ENCODE results near the gene ZNF474.
"Not testable (repeated sequence)": the region's sequence is repeated elsewhere in the genome, so short reads cannot be mapped to it uniquely, and the experiment has no call there.

Gene ZNF474

GRCh38 chr5:122129306-122129705 lies at the start of gene ZNF474:
ZNF474 (plus strand) TSS chr5:122129546; CDS start chr5:122151991, 22,445 bp downstream.
- no peak for DNase-seq

GRCh38 chr5:122081541-122081940 lies 47.8 kb upstream of the ZNF474 start:
- no peak for DNase-seq

GRCh38 chr5:122083535-122083934 lies 45.8 kb upstream of the ZNF474 start:
- DNase-seq, result no peak

DNA sequence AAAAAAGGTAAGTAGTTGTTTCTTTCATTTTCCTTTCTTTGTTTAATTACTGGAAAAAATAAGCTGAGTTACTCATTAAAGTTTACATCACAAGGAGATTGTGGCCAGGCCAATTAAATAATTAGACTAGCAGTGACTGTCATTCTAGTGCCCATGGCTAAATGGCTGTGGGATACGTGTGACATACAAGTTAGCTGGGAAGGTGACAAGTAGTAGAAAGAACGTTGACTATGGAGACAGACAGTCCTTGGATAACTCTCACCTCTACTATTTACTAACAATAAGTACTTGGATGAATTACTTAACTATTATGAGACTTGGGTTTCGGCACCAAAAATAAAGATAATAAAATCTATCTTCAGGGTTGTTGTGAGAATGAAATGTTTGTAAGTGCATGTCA lies 44.3 kb upstream of the ZNF474 start:
- DNase-seq, result no peak

DNA sequence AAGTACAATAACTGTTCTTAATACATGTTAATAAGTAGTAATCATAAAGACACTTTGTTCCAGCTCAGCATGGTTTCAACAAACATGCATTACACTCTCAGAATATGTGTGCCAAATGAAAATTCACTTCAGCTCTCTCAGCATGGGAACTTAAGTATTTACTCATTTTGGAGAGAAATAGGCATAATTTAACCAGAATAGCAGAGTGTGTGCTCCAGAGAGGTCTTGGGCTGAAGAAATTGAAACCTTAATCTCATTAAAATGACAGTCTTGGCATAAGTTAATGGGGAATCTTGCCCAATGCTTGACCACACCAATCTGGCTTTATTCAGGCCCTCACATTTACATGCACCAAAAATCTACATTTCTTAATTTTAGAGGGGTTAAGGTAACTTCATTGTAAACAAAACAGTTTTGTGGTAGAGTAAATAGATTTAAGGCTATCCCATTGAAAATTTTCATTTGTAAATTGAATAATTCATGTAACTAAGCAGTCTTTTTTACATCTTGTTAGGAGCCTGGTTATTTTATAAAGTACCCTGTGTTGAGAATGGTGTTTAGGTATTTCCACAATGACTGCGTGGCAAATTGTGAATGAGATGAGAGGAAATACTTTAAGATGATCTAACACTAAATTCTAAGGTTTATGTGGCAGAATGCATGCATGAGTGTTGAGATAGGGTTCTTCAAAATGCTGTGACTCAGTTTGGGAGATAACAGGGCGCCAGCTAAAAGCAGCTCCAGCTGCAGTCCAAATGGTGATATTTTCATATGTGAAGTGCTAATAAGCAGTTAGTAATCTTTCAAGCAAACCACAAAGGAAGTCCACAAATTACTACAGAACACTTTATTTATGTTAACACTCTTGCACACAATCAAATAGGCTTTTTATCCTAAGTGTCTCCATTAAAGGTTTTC lies 40.0 kb upstream of the ZNF474 start:
- DNase-seq, result no peak

- DNase-seq, result no peak
Observed at GRCh38 chr5:122091936-122092600, 37.3 kb upstream of the ZNF474 start.

DNA sequence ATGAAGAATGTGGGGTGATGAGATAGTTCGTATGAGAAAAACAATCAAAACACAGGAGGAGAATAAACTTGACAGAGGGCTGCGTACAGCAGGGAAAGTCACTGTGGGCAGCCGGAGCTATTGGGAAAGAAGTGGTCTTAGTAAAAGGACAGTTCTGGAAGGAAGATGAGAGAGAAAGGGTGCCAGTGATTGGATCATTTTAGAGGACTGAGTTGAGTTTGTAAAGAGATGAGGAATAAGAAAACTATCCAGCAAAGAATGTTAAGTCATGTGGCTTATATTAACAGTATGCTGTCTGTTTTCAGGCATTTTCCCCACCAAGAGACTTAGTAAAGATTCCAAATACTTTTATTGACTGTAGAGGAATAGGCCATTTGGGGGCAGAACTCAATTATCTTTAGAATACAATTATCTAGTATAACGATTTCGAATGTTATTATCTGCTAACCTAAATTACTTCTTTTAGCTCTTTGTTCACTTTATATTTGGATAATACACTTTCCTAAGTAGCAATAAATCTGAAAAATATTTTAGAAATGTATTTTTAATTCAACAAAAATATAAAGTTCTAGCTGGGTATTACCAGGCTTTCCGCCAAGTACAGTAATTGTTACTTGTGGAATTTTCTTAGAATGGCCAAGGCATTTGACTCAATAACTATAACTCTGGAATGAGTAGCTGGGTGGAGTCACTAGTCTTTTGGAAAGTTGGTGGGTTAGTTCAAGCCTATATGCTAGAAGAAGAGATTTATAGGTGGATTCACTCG lies 35.7 kb upstream of the ZNF474 start:
- DNase-seq, result no peak

DNA sequence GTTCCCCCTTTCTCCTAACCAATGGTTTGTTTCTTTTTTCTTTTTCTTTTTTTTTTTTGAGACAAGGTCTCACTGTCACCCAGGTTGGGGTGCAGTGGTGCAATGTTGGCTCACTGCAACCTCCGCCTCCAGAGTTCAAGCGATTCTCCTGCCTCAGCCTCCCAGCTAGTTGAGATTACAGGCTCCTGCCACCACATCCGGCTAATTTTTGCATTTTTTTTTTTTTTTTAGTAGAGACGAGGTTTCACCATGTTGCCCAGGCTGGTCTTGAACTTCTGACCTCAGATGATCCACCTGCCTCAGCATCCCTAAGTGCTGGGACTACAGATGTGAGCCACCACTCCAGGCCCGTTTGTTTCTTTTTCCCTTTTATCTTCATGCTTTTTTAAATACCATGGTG lies 35.1 kb upstream of the ZNF474 start:
- DNase-seq, result not testable (repeated sequence)

GRCh38 chr5:122095158-122095557 lies 34.2 kb upstream of the ZNF474 start:
- DNase-seq, result no peak

- DNase-seq, result no peak
Observed at GRCh38 chr5:122097391-122097790, 32.0 kb upstream of the ZNF474 start.

DNA sequence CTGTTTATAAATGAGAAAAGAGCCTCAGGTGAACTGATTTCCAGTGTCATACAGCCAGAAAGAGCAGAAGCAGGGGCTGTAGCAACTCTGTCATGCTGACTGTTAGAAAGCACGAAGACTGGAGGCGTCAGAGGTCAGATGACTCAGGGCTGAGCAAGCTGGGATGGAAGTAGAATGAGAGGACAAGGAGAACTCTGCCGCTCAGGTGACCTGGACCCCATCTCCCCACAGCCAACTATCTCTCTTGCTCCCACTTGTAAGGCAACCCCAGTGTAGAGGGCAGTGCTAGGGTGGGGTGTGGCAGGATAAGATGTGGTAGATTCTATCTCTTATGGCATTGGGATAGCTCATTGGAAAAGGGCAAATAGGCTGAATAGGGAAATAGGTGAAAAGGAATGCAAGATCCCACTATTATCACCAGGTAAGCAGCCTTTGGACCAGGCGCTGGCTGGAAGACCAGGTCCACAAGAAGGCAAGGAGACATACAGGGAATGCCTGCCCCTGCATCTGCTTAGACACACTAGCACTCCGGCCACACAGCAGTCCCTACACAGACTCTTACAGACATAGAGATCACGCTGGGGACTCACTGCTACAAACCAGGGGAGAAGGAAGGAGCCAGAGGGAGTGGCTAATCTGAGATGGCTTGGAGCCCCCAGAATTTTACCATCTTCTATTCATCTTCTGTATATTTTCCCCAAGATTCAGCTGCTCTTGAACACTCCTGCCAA lies 30.1 kb upstream of the ZNF474 start:
- no peak for DNase-seq

DNA sequence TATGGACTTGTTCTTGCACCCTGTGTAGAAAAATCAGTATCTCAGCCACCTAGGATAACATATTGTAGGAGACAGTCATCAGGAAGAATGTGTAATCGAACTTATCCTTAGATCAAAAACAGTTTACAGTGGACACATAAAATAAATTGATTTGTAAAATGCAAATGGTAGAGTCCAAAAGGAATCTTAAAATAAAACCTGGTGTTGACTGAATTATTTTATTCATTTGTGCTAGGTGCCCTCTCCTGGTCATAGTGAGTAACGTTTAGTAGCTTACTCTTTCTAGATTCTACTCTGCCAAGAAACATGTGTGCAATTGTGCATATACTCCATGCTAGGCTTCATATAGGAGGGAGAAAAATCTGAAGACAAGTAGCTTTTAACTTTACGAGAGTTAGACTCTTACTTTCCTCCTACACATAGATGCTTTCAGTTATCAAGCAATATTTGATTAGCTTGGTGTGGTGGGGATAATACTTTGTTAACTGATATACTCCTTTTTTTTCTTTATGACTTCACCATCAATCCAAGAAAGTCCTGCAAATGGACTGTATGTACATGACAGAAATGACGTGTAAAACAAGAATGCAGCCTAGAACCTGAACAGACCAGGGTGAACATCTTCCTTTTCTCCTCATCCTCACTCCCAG lies 27.6 kb upstream of the ZNF474 start:
- peak in 1 of 2 donors; percentile 5 for DNase-seq

GRCh38 chr5:122102825-122103224 lies 26.5 kb upstream of the ZNF474 start:
- no peak for DNase-seq

DNA sequence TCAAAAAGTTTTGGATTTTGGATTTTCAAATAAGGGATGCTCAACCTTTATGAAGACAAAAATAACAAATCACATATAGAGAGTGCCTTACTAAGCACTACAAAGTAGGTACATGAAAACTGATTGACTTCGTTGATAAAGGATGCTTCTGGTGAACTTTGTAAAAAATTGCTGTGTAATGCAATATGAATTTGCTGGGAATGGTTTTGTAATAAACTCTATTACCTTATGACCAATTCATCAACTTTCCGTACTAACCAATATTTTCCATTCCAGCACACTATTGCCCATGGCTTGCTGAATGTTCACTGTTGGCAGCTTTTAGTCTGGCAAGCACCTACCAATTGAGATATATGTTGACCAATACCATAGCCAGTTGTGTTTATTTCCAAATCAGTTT lies 23.4 kb upstream of the ZNF474 start:
- DNase-seq, result no peak

GRCh38 chr5:122107016-122107415 lies 22.3 kb upstream of the ZNF474 start:
- DNase-seq, result no peak

GRCh38 chr5:122110987-122111386 lies 18.4 kb upstream of the ZNF474 start:
- DNase-seq, result no peak

DNA sequence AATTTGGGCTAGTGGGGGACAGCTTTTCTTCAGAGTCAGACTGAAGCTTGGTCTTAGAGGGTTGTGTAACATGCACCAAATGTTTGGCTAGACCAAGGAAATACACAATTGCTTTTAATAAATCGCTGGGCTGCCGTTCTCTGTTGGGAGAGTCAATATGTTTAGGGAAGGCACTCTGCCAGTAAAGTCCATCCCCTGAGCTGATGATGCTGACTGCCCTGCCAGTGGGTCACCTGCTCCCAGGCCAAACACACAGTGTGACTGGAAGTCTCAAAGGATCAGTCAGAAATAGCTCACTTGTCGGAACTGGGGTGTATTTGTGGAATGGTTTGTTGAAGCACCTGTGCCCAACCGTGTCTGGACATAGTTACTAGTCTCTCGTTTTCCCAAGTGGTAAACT lies 17.9 kb upstream of the ZNF474 start:
- no peak for DNase-seq

- no peak for DNase-seq
Observed at GRCh38 chr5:122112063-122112462, 17.3 kb upstream of the ZNF474 start.

- DNase-seq, result no peak
Observed at GRCh38 chr5:122112733-122113558, 16.4 kb upstream of the ZNF474 start.

DNA sequence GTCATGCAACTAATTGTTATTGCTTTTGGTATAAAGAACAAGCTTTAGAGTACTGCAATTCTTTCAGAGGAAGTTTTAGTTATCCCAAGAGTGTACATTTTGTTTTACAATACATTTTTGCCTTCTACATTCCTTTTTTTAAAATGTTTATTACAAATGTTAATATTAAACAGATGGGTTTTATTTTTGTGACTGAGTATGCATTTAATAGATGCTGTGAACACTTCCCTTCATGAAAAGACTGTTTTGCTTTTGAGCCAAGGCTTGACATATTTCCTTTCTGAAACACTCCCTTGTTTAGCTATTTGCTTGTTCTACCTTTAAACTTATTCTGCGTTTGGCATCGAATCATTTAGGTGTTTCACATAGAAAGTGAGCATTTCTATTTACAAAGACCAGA lies 14.8 kb upstream of the ZNF474 start:
- DNase-seq, result no peak

DNA sequence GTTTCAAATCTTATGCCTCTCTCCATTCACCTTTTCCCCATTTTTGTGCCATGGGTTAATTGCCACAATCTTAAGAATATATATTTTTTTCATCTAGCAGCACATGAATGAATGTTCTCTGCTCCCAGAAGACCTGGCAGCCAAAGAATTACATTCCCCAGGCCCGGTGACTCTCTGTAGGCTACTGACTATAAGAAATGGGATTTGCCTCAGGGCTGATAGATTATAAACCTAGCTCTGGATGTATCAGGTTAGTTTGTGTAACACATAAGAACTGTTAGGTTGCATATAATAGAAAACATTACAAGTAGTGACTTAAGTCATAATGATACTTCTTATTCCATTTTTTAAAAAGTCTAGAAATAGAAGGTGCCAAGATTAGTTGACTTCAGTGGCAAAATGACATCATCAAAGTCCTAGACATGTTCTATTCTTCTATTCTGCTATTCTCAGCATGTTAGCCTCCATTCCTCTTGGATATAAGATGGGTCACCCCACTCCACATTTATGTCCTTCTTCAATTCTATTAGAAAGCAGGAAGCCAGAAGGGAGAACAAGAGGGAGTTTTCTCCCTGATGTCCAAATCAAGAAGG lies 10.9 kb upstream of the ZNF474 start:
- no peak for DNase-seq

Data from CD4-positive, alpha-beta T cell treated with Interleukin-1 beta for 1 hour (primary cell).